Activated CD4-positive, alpha-beta memory T cell treated with anti-CD3 and anti-CD28 coated beads, Interleukin-2, amount 10 ng/mL, durations not matched to agents 7 days and 5 days (primary cell): ENCODE results near the gene VANGL2. TPM values are rescaled to one million over a fixed set of nuclear protein-coding genes. Genes with fewer than 3 reads are reported as not detected.

Source experiments
- CTCF ChIA-PET: fragments of 350-600 bp; sonication (Branson Sonifier 250); formaldehyde crosslinking; loops from one replicate; lab custom pipeline; 2021; ENCODE audit warnings: antibody characterized with exemption, inconsistent platforms; lab: Charles Lee
- POLR2A ChIA-PET: fragments of 350-600 bp; sonication (Branson Sonifier 250); formaldehyde crosslinking; loops from one replicate; lab custom pipeline; 2021; ENCODE audit warnings: antibody characterized with exemption; lab: Charles Lee
- DNase-seq: peaks from one replicate; pipeline ENCODE4 v3.0.0-alpha.2; 2020
- H3K27ac Mint-ChIP-seq: one replicate; pipeline ENCODE4 v1.8.0; 2021; ENCODE audit warnings: mild to moderate bottlenecking, mixed read lengths
- H3K27me3 Mint-ChIP-seq: one replicate; pipeline ENCODE4 v1.8.0; 2021; ENCODE audit warnings: mixed read lengths
- H3K36me3 Mint-ChIP-seq: one replicate; pipeline ENCODE4 v1.8.0; 2021; ENCODE audit warnings: low read depth, mixed read lengths
- H3K4me1 Mint-ChIP-seq: one replicate; pipeline ENCODE4 v1.8.0; 2021; ENCODE audit warnings: mixed read lengths
- H3K4me3 Mint-ChIP-seq: one replicate; pipeline ENCODE4 v1.8.0; 2021; ENCODE audit warnings: mild to moderate bottlenecking, mixed read lengths
- H3K9me3 Mint-ChIP-seq: one replicate; pipeline ENCODE4 v1.8.0; 2021; ENCODE audit warnings: mixed read lengths
- total RNA-seq, 2 experiments: library from RNA; stranded (reverse); gene quantifications; one replicate each; pipeline ENCODE4 v1.2.3, GENCODE V29; 2021

The VANGL2 gene
- total RNA-seq, 2 experiments from 2014 or later, result not detected

DNA sequence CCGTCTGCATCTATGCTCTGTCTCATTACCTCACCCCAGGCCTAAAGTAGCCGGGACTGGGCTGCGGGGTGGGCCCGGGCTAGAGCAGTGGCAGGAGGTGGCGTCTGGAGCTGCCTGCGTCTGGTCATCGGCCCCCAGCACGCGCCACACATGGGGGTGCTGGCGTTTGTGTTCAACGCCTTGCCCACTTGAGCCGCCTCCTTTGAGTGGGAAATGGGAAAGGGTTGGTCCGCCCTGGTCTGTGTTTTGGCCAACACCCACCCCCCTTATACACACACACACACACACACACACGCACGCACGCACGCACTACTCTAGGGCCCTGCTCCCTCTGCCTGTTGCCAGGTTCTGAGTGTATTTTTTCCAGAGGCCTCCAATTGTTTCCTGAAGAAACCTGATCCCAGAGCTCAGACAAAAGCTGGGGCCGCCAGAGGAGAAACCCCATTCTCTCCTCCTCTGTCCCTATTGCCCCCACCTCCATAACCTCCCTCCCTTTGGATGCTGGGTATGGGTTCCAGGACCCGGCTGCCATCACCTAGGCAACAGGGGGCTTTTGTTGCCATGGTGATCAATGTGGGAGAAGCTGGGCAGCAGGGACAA, 10.1 kb downstream of the VANGL2 start:
- H3K36me3 Mint-ChIP-seq, result no peaks in the 10 kb centered on the region
- ChIA-PET POLR2A (no interaction called here), CTCF (no interaction called here)
- H3K27ac Mint-ChIP-seq, result no peak overlapping the region
- no peak overlapping the region for H3K4me3 Mint-ChIP-seq
- no peaks in the 10 kb centered on the region for H3K4me1 Mint-ChIP-seq
- H3K27me3 Mint-ChIP-seq, result peaks cover 7% of the 10 kb centered on the region
- no peaks in the 10 kb centered on the region for H3K9me3 Mint-ChIP-seq
- DNase-seq, result no peak

DNA sequence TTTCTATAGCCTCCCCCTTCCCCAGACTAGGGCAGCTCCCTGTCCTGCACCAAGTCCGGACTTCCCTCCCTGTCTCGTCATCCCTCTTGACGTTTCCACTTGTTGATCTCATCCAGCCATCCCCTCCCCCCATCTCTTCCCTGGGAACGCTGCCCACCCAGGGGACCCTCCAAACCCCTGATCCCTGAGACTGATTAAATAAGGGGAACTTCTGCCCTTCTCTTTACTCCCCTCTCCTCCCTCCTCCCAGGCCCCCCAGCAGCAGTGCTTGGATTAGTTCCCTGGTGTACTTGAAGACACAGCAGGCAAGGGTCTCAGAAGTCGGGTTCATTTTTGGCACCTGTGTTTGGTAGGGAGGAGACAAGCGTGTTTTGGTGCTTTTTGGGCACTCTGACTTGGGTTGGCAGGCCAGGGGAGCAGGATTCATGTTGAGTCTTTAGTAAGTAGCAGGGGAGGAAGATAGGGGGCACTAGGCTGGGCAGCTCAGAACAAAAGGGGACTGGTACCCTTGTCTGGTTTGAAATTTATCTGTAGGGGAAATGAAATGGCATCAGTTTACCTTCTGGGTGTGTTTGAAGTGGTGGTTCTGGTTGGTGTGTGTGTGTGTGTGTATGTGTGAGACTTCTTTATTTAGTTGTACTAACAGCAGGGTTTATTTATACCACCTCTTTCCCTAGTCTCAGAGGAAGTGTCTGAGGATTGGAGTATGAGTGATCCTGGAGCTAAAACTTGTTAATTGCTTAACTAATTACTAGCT, 11.1 kb downstream of the VANGL2 start:
- Mint-ChIP-seq H3K4me3 (no peak overlapping the region), H3K36me3 (no peaks in the 10 kb centered on the region), H3K9me3 (no peaks in the 10 kb centered on the region), H3K27ac (no peak overlapping the region), H3K4me1 (no peaks in the 10 kb centered on the region), H3K27me3 (peaks cover 7% of the 10 kb centered on the region)
- ChIA-PET POLR2A (no interaction called here), CTCF (no interaction called here)
- no peak for DNase-seq

DNA sequence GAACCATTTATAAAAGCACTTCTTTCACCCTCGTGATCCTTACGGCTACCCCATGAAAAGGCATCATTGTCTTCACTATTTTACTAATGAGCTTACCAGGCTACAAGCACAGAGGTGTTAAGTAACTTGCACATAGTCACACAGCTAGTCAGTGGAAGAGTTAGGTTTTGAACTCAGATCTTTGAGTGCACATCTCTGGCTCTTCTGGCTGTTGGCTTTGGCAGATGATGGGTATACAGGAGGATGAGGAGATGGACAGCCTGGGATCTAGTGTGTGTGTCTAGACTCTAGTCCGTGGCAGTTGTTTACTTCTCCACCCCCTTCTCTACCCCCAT, 11.6 kb downstream of the VANGL2 start:
- POLR2A ChIA-PET, result no interaction called here
- Mint-ChIP-seq H3K27me3 (peaks cover 7% of the 10 kb centered on the region), H3K27ac (no peak overlapping the region), H3K9me3 (no peaks in the 10 kb centered on the region), H3K36me3 (no peaks in the 10 kb centered on the region), H3K4me1 (no peaks in the 10 kb centered on the region), H3K4me3 (no peak overlapping the region)
- CTCF ChIA-PET, result no interaction called here
- no peak for DNase-seq

DNA sequence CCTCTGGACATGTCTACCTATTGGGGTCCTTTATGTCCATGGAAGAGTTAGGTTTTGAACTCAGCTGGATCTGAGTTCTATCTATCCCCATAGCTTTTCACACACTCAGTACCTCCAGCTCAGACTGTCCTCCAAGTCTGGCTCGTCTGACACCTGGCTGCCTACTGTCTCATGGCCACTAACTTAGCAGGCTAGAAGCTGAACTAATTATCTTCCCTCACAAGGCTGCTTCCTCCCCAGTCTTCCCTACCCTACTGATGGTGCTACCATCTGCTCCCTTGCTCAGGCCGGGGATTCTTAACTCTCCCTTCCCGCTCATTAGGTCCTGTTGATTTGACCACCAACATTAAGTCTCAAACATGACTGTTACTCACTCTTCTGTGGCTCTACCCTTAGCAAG, 13.4 kb downstream of the VANGL2 start:
- Mint-ChIP-seq H3K9me3 (no peaks in the 10 kb centered on the region), H3K27me3 (peaks cover 7% of the 10 kb centered on the region), H3K4me1 (no peaks in the 10 kb centered on the region), H3K4me3 (no peak overlapping the region), H3K36me3 (no peaks in the 10 kb centered on the region), H3K27ac (no peak overlapping the region)
- ChIA-PET POLR2A (no interaction called here), CTCF (no interaction called here)
- no peak for DNase-seq

DNA sequence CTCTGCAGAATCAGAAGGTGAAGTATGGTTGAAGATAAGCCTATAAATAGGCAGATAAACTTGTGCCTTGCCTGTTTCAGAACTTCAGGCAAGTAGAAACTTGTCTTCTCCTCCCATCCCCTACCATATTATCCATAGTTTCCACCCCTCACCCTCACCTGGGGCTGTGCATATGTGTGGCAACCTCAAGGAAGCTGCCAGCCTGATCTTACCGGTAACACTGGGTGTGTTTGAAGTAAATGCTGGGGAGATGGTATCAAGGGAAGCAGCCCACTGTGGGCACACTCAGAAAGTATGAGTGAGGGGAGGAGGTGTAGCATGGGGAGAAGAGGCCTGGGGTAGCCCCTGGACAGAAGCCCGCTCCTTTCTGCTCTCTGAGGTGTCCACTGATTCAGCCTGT, 14.5 kb downstream of the VANGL2 start:
- POLR2A ChIA-PET, result no interaction called here

DNA sequence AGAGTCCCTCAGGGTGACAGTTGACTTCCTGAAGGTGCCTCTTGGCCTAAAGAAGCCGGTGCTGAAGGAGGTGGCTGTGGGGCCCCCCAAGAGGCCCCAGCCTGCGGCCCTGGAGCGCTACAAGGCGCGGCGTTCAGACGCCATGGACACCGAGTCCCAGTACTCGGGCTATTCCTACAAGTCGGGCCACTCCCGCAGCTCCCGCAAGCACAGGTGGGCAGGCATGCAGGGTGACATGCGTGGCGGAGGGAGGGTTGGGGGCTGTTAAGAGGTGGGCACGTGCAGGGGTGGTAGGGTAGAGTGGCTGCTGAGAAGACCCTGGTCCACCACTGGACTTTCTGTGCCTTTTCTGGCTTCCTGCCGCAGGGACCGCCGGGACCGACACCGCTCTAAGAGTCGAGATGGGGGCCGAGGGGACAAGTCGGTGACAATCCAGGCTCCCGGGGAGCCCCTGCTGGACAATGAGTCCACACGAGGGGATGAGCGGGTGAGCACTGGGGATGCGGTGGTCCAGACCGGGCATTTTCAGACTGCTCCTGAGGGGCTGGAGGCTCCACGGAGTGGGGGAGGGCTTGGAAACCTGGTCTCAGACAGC, 15.4 kb downstream of the VANGL2 start:
- DNase-seq, result no peak
- Mint-ChIP-seq H3K27me3 (peaks cover 13% of the 10 kb centered on the region), H3K4me1 (no peaks in the 10 kb centered on the region), H3K27ac (no peak overlapping the region), H3K4me3 (no peak overlapping the region), H3K36me3 (no peaks in the 10 kb centered on the region), H3K9me3 (no peaks in the 10 kb centered on the region)
- ChIA-PET POLR2A (no interaction called here), CTCF (no interaction called here)

More for the DNA sequence above, 14.5 kb downstream of the VANGL2 start:
- no peak for DNase-seq
- Mint-ChIP-seq H3K27ac (no peak overlapping the region), H3K9me3 (no peaks in the 10 kb centered on the region), H3K4me1 (no peaks in the 10 kb centered on the region), H3K27me3 (peaks cover 12% of the 10 kb centered on the region), H3K4me3 (no peak overlapping the region), H3K36me3 (no peaks in the 10 kb centered on the region)
- CTCF ChIA-PET, result no interaction called here

DNA sequence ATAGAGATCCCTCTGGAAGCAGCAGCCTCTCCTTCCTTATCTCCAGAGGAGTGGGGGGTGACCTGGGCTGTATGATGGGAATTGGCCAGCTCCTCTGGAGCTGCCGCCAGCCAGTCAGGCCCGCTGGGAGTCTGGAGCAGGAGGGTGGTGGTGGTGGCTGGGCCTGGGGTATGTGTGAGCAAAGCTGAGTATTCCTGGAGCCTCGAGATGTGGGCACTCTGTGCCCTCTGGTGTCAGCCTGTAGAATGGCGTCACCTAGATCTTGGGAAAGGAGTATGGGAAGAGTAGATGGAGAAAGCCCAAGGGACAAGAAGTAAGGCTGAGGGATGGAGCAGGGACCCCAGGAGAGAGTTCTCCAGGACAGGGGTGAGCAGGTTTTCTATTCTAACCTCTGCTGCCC, 16.0 kb downstream of the VANGL2 start:
- Mint-ChIP-seq H3K27ac (no peak overlapping the region), H3K4me3 (no peak overlapping the region), H3K4me1 (no peaks in the 10 kb centered on the region), H3K9me3 (no peaks in the 10 kb centered on the region), H3K36me3 (no peaks in the 10 kb centered on the region), H3K27me3 (peaks cover 12% of the 10 kb centered on the region)
- no peak for DNase-seq
- ChIA-PET POLR2A (no interaction called here), CTCF (interaction anchor here (1.7 kb wide), 1 partner anchor 40 kb away, joined by 4 read pairs; no protein-coding TSS in a partner anchor)

DNA sequence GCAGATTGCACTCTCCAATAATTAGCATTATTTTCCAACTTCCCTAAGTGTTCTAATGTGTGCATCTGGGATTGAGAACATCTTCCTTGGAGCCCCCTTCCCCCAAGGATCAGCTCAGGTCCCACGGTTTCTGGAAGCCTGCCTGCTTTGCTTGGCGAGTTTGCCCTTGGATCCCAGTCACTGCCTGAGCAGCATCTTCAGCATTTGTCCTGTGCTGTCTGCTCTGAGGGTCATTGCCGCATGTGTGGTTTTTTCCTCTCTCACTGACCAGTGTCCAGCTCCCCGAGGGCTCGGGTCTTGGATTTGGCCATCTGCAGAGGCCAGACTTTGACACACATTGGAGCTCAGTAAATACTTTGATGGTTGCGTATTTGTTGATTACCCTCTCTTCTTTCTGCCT, 18.1 kb downstream of the VANGL2 start:
- ChIA-PET POLR2A (no interaction called here), CTCF (no interaction called here)
- no peaks in the 10 kb centered on the region for H3K4me1 Mint-ChIP-seq
- H3K36me3 Mint-ChIP-seq, result no peaks in the 10 kb centered on the region
- H3K27ac Mint-ChIP-seq, result no peak overlapping the region
- H3K9me3 Mint-ChIP-seq, result no peaks in the 10 kb centered on the region
- peaks cover 13% of the 10 kb centered on the region for H3K27me3 Mint-ChIP-seq
- no peak for DNase-seq
- H3K4me3 Mint-ChIP-seq, result no peak overlapping the region

DNA sequence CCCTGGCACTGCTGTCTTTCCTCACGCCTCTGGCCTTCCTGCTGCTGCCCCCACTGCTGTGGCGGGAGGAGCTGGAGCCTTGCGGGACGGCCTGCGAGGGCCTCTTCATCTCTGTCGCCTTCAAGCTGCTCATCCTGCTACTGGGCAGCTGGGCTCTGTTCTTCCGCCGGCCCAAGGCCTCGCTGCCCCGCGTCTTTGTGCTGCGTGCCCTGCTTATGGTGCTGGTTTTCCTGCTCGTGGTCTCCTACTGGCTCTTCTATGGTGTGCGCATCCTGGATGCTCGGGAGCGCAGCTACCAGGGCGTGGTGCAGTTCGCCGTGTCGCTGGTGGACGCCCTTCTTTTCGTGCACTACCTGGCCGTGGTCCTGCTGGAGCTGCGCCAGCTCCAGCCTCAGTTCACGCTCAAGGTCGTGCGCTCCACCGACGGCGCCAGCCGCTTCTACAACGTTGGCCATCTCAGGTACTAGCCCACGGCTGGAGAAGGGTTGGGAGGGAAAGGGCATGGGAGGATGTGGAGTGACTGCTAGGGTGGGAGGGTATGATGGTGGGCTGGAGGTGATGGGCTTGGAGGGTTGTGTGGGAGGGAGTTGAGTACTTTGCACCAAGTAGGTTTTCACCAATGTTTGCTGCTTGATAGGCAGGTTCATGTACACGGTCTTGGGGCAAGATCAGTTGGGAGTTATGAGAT, 18.9 kb downstream of the VANGL2 start:
- CTCF ChIA-PET, result no interaction called here
- H3K27me3 Mint-ChIP-seq, result peaks cover 13% of the 10 kb centered on the region
- no peaks in the 10 kb centered on the region for H3K9me3 Mint-ChIP-seq
- H3K27ac Mint-ChIP-seq, result no peak overlapping the region
- H3K4me3 Mint-ChIP-seq, result no peak overlapping the region
- no peaks in the 10 kb centered on the region for H3K36me3 Mint-ChIP-seq
- POLR2A ChIA-PET, result no interaction called here
- no peaks in the 10 kb centered on the region for H3K4me1 Mint-ChIP-seq
- DNase-seq, result no peak

DNA sequence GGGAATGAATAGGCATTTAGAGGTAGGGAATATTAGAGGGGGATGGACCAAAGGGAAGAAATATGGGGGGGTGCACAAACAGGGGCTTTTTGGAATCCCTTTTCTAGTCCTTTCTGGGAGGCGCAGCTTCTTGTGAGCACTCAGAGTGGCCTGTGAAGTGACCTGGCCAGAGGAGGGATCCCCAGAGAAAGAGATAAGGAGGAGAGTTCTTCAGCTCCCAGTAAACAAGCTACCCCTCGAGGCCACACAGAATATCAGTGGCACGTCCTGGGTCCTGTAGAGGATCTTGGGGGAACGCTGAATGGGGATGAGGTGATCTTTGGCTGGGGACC, 19.4 kb downstream of the VANGL2 start:
- no peaks in the 10 kb centered on the region for H3K4me1 Mint-ChIP-seq
- DNase-seq, result no peak
- ChIA-PET CTCF (no interaction called here), POLR2A (no interaction called here)
- peaks cover 13% of the 10 kb centered on the region for H3K27me3 Mint-ChIP-seq
- H3K9me3 Mint-ChIP-seq, result no peaks in the 10 kb centered on the region
- no peak overlapping the region for H3K4me3 Mint-ChIP-seq
- no peaks in the 10 kb centered on the region for H3K36me3 Mint-ChIP-seq
- H3K27ac Mint-ChIP-seq, result no peak overlapping the region

DNA sequence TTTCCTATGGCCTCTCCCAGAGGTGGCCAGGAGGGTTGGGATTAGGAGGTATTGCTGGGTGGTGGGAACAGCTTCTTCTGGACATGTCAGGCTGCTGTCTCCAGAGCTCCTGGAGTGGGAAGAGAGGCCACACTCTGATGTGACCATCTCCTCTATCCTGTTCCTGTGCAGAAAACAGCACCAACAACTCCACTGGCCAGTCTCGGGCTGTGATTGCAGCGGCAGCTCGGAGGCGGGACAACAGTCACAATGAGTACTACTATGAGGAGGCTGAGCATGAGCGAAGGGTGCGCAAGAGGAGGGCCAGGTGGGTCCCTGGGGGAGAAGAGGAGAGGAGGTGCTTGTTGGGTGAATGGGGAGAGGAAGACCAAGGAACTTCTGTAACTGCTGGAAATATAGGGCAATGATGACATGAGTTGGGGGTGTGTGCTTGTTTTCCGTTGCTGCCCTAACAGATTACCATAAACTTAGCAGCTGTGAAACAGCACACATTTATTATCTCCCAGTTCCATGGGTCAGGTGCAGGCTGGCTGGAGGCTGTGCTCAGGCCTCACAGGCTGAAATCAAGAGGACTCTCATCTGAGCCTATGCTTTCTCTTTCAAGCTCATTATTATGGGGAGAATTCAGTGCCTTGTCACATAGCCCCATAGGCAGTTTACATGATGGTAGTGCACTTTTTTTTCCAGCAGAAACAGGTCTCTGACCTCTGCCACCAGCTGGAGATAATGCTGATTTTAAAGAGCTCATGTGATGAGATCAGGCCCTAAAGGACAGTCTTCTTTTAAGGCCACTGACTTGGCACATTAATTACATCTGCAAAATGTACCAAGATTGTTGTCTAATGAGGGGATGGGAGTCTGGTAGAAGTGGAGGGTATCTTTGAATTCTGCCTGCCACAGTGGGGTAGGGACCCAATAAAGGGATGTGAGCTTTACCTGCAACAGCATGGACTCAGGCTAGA, 20.8 kb downstream of the VANGL2 start:
- H3K27ac Mint-ChIP-seq, result no peak overlapping the region
- ChIA-PET CTCF (no interaction called here), POLR2A (interaction anchor here (1.2 kb wide), 1 partner anchor 9 kb away, joined by 3 read pairs; no protein-coding TSS in a partner anchor)
- peaks cover 11% of the 10 kb centered on the region for H3K27me3 Mint-ChIP-seq
- no peak overlapping the region for H3K4me3 Mint-ChIP-seq
- H3K36me3 Mint-ChIP-seq, result no peaks in the 10 kb centered on the region
- H3K9me3 Mint-ChIP-seq, result no peaks in the 10 kb centered on the region
- DNase-seq, result no peak
- no peaks in the 10 kb centered on the region for H3K4me1 Mint-ChIP-seq

DNA sequence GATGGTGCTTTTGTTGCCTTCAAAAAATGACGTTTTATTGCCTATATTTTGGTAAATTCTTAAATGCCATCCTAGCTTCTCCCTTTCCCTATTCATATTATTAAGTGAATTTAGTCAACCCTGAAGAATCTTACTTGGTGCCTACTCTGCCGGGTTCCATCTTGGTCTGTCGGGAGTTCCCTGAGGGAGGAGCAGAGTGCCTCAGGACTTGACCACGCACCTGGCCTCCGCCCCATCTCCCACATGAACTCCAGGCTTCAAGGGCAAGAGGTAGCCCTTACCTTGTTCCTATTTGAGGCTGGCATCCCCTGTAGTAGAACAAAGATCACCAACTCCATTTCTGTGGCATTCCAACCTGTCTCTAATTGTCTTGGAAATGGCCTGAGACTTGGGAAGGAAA, 21.5 kb downstream of the VANGL2 start:
- POLR2A ChIA-PET, result interaction anchor here (1.2 kb wide), 1 partner anchor 9 kb away, joined by 3 read pairs; no protein-coding TSS in a partner anchor
- Mint-ChIP-seq H3K4me1 (no peaks in the 10 kb centered on the region), H3K4me3 (no peak overlapping the region), H3K9me3 (no peaks in the 10 kb centered on the region), H3K27ac (no peak overlapping the region), H3K27me3 (peaks cover 11% of the 10 kb centered on the region), H3K36me3 (no peaks in the 10 kb centered on the region)
- CTCF ChIA-PET, result interaction anchor here (0.6 kb wide), 1 partner anchor 403 kb away, joined by 3 read pairs; no protein-coding TSS in a partner anchor
- no peak for DNase-seq
